Epithelial cell of esophagus (primary cell): ENCODE data around the gene PRDM12.
"Not testable (repeated sequence)": the region's sequence is repeated elsewhere in the genome, so short reads cannot be mapped to it uniquely, and the experiment has no call there.

Experiments
- DNase-seq: peaks from one replicate; pipeline ENCODE4 v3.0.0; 2010; ENCODE audit warnings: low read depth
- H3K4me3 ChIP-seq: 2 replicates; pipeline ENCODE4 v1.5.1; 2011; ENCODE audit warnings: mild to moderate bottlenecking, low read length, control low read depth
- TF ChIP-seq, protein P1 (sequence below): IDR thresholded peaks from 2 replicates; pipeline ENCODE4 v1.5.1; 2011; ENCODE audit warnings: low read depth, mild to moderate bottlenecking, low read length, control low read depth, inconsistent platforms; ENCODE audit not compliant: insufficient read depth; ENCODE audit errors: missing control alignments

The PRDM12 gene

DNA sequence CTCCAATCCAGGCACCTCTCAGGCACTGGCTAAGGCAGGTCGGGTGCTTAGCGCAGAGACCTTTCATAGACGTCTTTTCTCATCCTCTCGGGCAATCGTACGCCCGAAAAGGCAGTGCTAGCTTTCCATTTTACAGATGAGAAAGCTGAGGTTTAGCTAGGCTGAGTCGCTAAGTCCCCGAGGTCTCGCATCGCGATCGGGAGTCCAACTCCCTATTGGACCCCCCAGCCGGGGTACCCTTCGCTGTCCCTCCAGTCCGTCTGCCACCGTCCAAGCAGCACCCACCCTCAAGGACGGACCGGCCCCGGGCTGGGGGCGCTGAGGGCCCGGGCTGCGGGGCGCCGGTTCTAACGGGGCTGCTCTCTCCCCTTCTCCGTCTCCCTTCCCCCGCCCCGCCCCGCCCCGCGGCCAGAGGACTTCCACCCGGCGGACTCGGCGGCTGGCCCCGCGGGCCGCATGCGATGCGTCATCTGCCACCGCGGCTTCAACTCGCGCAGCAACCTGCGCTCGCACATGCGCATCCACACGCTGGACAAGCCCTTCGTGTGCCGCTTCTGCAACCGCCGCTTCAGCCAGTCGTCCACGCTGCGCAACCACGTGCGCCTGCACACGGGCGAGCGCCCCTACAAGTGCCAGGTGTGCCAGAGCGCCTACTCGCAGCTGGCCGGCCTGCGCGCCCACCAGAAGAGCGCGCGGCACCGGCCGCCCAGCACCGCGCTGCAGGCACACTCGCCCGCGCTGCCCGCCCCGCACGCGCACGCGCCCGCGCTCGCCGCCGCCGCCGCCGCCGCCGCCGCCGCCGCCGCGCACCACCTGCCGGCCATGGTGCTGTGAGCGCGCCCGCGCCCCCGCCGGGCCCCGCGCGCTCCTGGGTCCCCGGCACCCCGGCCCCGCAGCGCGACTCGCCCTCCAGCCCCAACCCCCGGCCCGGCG is 16.7 kb downstream of the PRDM12 start:
- DNase-seq: peak; percentile 90
- TF ChIP-seq, protein P1, sequence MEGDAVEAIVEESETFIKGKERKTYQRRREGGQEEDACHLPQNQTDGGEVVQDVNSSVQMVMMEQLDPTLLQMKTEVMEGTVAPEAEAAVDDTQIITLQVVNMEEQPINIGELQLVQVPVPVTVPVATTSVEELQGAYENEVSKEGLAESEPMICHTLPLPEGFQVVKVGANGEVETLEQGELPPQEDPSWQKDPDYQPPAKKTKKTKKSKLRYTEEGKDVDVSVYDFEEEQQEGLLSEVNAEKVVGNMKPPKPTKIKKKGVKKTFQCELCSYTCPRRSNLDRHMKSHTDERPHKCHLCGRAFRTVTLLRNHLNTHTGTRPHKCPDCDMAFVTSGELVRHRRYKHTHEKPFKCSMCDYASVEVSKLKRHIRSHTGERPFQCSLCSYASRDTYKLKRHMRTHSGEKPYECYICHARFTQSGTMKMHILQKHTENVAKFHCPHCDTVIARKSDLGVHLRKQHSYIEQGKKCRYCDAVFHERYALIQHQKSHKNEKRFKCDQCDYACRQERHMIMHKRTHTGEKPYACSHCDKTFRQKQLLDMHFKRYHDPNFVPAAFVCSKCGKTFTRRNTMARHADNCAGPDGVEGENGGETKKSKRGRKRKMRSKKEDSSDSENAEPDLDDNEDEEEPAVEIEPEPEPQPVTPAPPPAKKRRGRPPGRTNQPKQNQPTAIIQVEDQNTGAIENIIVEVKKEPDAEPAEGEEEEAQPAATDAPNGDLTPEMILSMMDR: no peak
- peak overlapping the region; percentile 52 for H3K4me3 ChIP-seq

DNA sequence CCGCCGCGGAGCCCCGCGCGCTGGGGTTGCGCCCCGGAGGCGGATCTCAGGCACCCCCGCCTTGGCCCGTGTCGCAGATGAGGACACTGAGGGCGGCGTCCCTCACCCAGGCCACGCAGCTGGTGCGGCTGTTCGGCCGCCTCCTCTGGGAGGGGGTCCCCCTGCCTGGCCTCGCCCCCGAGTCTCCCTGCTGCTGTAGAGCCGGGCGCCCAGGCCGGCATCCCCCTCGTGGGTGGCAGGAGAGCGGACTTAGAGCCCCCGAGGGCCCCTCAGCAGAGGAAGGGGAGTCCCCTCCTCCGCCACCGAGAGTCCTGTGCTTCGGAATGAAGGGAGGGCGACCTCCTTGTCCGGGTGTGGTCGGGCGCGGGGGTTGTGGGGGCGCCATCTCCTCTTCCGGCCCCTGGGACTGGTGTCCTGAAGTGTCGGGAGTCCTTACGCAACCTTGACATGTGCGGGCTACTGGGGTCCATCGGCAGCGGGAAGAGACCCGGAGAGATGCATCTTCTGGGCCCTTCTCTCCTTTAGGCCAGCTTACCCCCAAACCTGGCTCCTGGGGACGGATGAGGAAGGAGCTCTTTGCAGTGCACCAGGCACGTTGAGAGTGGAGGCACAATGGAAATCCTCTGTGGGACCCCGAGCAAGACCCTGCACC is 17.5 kb downstream of the PRDM12 start:
- no peak for DNase-seq
- H3K4me3 ChIP-seq: peak overlapping the region; percentile 52
- TF ChIP-seq, protein P1: no peak

- TF ChIP-seq, protein P1: peak; percentile 78
- H3K4me3 ChIP-seq: peak overlapping the region; percentile 52
- peak; percentile 82 for DNase-seq
These were observed 18.2 kb downstream of the PRDM12 start for GRCh38 chr9:130682421-130683121.

GRCh38 chr9:130685104-130685503 is 20.7 kb downstream of the PRDM12 start:
- TF ChIP-seq, protein P1: no peak
- no peak for DNase-seq
- no peak overlapping the region for H3K4me3 ChIP-seq

GRCh38 chr9:130685945-130686344 is 21.6 kb downstream of the PRDM12 start:
- not testable (repeated sequence) for H3K4me3 ChIP-seq

DNA sequence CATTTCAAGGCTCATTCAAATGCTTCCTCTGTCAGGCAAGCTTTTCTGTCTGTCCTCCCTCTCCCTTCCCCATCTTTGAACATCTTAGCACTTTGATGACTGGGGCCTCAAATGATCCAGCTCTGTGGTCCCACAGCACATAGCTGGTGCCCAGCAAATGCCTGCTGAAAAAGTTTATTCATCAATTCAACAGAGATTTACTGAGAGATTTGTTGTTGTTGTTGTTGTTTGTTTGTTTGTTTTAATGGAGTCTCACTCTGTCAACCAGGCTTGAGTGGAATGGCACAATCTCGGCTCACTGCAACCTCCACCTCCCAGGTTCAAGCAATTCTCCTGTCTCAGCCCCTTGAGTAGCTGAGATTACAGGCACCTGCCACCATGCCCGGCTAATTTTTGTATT is 23.2 kb downstream of the PRDM12 start:
- H3K4me3 ChIP-seq: no peak overlapping the region
- DNase-seq: no peak
- TF ChIP-seq, protein P1: no peak

More at GRCh38 chr9:130685945-130686344, 21.6 kb downstream of the PRDM12 start:
- not testable (repeated sequence) for DNase-seq

DNA sequence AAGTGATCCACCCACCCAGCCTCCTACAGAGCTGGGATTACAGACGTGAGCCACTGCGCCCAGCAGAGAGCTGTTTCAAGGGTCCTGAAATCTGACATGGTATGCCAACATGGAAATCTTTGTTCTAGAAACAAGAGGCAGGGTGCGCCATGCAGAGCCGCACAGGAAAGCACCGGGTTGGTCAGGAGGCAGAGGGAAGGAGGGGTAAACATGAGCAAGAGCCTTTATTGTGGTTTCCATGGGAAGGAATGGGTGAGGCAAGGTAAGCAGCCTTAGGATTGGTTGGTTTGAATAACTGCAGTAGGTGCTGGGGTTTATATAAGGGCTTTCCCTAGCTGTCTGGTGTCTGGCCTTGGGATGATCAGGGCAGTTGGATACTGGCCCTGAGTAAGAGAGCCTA is 23.7 kb downstream of the PRDM12 start:
- no peak for DNase-seq
- TF ChIP-seq, protein P1: no peak
- H3K4me3 ChIP-seq: no peak overlapping the region
